Glutamatergic neuron (in vitro differentiated cells): ENCODE data around the gene INTS4. TPM values are rescaled to one million over a fixed set of nuclear protein-coding genes. Genes with fewer than 3 reads are reported as not detected.
"Not testable (repeated sequence)": the region's sequence is repeated elsewhere in the genome, so short reads cannot be mapped to it uniquely, and the experiment has no call there.

ENCODE experiments used
- DNase-seq: peaks from one replicate; pipeline ENCODE4 v3.0.0; 2022
- H3K27ac Mint-ChIP-seq: one replicate; pipeline ENCODE4 v1.8.0; 2020; ENCODE audit warnings: mild to moderate bottlenecking, mixed read lengths, inconsistent platforms; ENCODE audit not compliant: unreplicated experiment
- H3K27me3 Mint-ChIP-seq: one replicate; pipeline ENCODE4 v1.8.0; 2020; ENCODE audit warnings: mild to moderate bottlenecking, moderate library complexity, mixed read lengths, inconsistent platforms; ENCODE audit not compliant: unreplicated experiment
- H3K36me3 Mint-ChIP-seq: one replicate; pipeline ENCODE4 v1.8.0; 2020; ENCODE audit warnings: mild to moderate bottlenecking, mixed read lengths, inconsistent platforms; ENCODE audit not compliant: unreplicated experiment
- H3K4me1 Mint-ChIP-seq: one replicate; pipeline ENCODE4 v1.8.0; 2020; ENCODE audit warnings: mild to moderate bottlenecking, low read depth, mixed read lengths, inconsistent platforms; ENCODE audit not compliant: unreplicated experiment
- H3K4me3 Mint-ChIP-seq: one replicate; pipeline ENCODE4 v1.8.0; 2020; ENCODE audit warnings: mild to moderate bottlenecking, mixed read lengths, inconsistent platforms; ENCODE audit not compliant: unreplicated experiment
- H3K9me3 Mint-ChIP-seq: one replicate; pipeline ENCODE4 v1.8.0; 2020; ENCODE audit warnings: mild to moderate bottlenecking, moderate library complexity, mixed read lengths, inconsistent platforms; ENCODE audit not compliant: unreplicated experiment
- CTCF ChIP-seq: fragments of 200-600 bp; sonication (generic); IDR thresholded peaks from one replicate; pipeline ENCODE4 v1.5.0; 2021; ENCODE audit not compliant: partially characterized antibody, unreplicated experiment
- total RNA-seq: library from RNA; stranded (reverse); fragmentation: NEBNext Ultra II Directional; extraction: Animal tissue kit (Norgen Biotek cat#: 25700); gene quantifications from one replicate; pipeline ENCODE4 v1.2.1, GENCODE V29; 2021; ENCODE audit not compliant: unreplicated experiment

Gene INTS4
- total RNA-seq, 1 donor from 2014 or later = 39.9 TPM

DNA sequence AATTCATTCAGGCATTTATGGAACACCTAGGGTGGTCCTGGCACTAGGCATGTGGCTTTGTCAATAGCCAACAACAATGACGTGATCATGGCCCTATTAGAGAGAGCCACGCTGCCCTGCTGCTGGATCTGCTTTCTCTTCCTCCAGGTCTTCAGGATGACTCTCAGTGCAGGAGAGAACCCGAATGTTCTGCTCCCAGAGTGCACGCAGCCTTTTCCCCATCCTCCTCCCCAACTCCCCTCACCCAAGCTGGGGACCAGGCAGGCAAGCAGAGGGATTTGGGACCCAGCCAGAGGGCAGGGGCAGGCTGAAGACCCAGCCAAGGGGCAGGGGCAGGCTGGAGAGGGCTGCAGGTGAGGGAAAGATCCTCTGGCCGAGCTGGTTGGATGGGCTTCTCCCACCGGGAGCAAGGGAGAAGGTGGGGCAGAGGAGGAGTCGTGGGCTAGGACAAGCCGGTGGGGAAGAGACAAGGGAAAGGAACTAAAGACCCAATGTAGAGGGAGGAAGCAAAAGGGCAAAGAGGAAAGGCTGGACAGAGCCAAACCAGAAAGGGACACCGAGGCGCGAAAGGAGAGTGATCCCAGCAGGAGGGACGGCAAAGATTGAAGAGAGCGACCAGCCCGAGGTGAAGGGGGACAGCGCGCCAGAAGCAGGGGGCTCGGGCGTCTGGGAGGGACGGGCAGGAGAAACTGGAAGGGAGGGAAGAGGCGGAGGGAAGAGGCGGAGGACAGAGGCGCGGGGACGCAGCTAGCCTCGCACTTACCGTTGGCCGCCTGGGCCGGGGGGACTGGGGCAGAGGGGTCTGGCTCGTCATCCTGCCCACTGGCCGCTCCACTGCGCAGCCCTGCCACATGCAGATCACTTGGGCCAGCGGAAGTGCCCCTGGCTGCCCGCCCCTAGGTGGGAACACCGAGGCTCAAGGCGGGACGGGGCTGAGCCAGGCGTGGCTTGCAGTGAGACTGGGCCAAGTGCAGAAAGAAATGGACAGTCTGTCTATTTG lies 28.2 kb upstream of the INTS4 start, which contains the start of gene KCTD14:
Gene KCTD14 (minus strand): TSS at position 880 of the 1,000 bp plus-strand sequence. CDS start 27 bp downstream, at position 853.
- Mint-ChIP-seq H3K27ac (no peak within 1 kb of the TSS), H3K4me3 (peak within 1 kb of the TSS; percentile 87), H3K9me3 (no peaks in the 10 kb centered on the region), H3K4me1 (no peaks in the 10 kb centered on the region), H3K27me3 (peaks cover 12% of the 10 kb centered on the region), H3K36me3 (no peaks in the 10 kb centered on the region)
- no peak for TF ChIP-seq CTCF
- peak; percentile 32 for DNase-seq

- H3K36me3 Mint-ChIP-seq = no peaks in the 10 kb centered on the region
- no peak for DNase-seq
These were observed 27.1 kb upstream of the INTS4 start for GRCh38 chr11:78021611-78022010.

GRCh38 chr11:78020246-78020645 lies 25.8 kb upstream of the INTS4 start:
- Mint-ChIP-seq H3K9me3 (no peaks in the 10 kb centered on the region), H3K4me1 (no peaks in the 10 kb centered on the region), H3K4me3 (no peak overlapping the region), H3K27ac (no peak overlapping the region), H3K36me3 (no peaks in the 10 kb centered on the region), H3K27me3 (peaks cover 12% of the 10 kb centered on the region)
- no peak for TF ChIP-seq CTCF
- DNase-seq = no peak

More at GRCh38 chr11:78021611-78022010, 27.1 kb upstream of the INTS4 start:
- H3K27me3 Mint-ChIP-seq = peaks cover 12% of the 10 kb centered on the region
- H3K9me3 Mint-ChIP-seq = no peaks in the 10 kb centered on the region
- H3K4me3 Mint-ChIP-seq = no peak overlapping the region
- H3K27ac Mint-ChIP-seq = no peak overlapping the region
- H3K4me1 Mint-ChIP-seq = no peaks in the 10 kb centered on the region
- TF ChIP-seq CTCF = no peak

- Mint-ChIP-seq H3K9me3 (no peaks in the 10 kb centered on the region), H3K4me1 (no peaks in the 10 kb centered on the region), H3K4me3 (no peak overlapping the region), H3K36me3 (no peaks in the 10 kb centered on the region), H3K27ac (no peak overlapping the region), H3K27me3 (peaks cover 12% of the 10 kb centered on the region)
- no peak for TF ChIP-seq CTCF
- DNase-seq = no peak
These were observed 25.3 kb upstream of the INTS4 start for GRCh38 chr11:78019808-78020207.

DNA sequence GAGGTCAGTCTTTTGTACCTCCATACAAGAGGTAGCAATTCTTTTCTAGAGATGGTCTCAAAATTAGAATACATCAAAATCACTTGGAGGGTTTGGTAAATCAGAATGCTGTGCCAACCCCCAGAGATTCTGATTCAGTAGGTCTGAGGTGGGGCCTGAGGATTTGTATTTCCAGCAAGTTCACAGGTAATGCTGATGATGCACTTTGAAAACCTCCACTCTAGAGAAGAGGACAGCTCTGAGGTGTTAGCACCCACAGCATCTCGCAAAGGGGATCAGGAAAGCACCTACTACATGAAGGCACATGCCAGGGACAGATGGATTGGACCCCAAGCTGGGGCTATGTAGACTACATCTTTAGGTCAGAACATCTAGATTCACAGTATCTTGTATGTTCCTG lies 21.4 kb upstream of the INTS4 start:
- TF ChIP-seq CTCF = no peak
- Mint-ChIP-seq H3K36me3 (no peaks in the 10 kb centered on the region), H3K27me3 (peaks cover 3% of the 10 kb centered on the region), H3K4me3 (no peak overlapping the region), H3K27ac (no peak overlapping the region), H3K9me3 (no peaks in the 10 kb centered on the region), H3K4me1 (no peaks in the 10 kb centered on the region)
- DNase-seq = no peak

GRCh38 chr11:78014937-78015520 lies 20.6 kb upstream of the INTS4 start:
- H3K4me1 Mint-ChIP-seq, H3K9me3 Mint-ChIP-seq: not testable (repeated sequence)

More at GRCh38 chr11:78014937-78015520, 20.6 kb upstream of the INTS4 start:
- H3K27ac Mint-ChIP-seq, H3K4me3 Mint-ChIP-seq, H3K36me3 Mint-ChIP-seq, H3K27me3 Mint-ChIP-seq, DNase-seq: not testable (repeated sequence)
